HepG2 (cell line): ENCODE data around the gene KLF3. TPM values are rescaled to one million over a fixed set of nuclear protein-coding genes. Genes with fewer than 3 reads are reported as not detected.

ENCODE experiments used
- ATAC-seq: fragments of 200-7000 bp; cut with Tn5 transposase; 3 replicates; pipeline ENCODE4 v1.9.1; 2020; ENCODE audit warnings: mild to moderate bottlenecking, moderate library complexity
- BruUV-seq: library from RNA; stranded (reverse); fragments of 400-500 nt; replicated peaks from 2 replicates; lab custom pipeline; 2021; lab: Mats Ljungman, UMichigan
- CTCF ChIA-PET: fragments of 300-600 bp; formaldehyde crosslinking; extraction: SDS; loops from one replicate; lab custom pipeline; 2021; ENCODE audit warnings: low total read pairs, inconsistent platforms, low intra/inter-chr PET ratio; lab: Yijun Ruan, JAX
- POLR2A ChIA-PET: fragments of 350-600 bp; sonication (Branson Sonifier 250); formaldehyde crosslinking; loops from one replicate; lab custom pipeline; 2020; ENCODE audit warnings: antibody characterized with exemption, inconsistent platforms; lab: Yijun Ruan, JAX
- DNase-seq: peaks from one replicate; pipeline ENCODE4 v3.0.0-alpha.2; 2015; ENCODE audit warnings: low spot score
- FAIRE-seq: peaks from 3 replicates; lab custom pipeline; 2011; peaks lifted over from hg19 to GRCh38; lab: Jason Lieb, UNC
- H2AFZ ChIP-seq: one replicate; pipeline ENCODE4 v1.6.1; 2011; ENCODE audit warnings: low read length, inconsistent platforms
- H3K27ac ChIP-seq: fragments of 300-600 bp; 3 replicates; pipeline ENCODE4 v1.8.0; 2011; ENCODE audit warnings: mixed run types, mild to moderate bottlenecking, mixed read lengths, low read length, inconsistent platforms; ENCODE audit not compliant: insufficient read depth; ENCODE audit errors: extremely low read length
- H3K27me3 ChIP-seq, 2 experiments: fragments of 200-600 bp in 1 of 2; 2 replicates in 1 of 2; 3 replicates in 1 of 2; pipeline versions ENCODE4 v1.6.0 to v1.8.0; 2011; ENCODE audit warnings: low read length in 2 of 2, mild to moderate bottlenecking in 2 of 2, moderate library complexity in 2 of 2, inconsistent platforms in 1 of 2; ENCODE audit not compliant: insufficient read depth in 2 of 2, control insufficient read depth in 1 of 2
- H3K36me3 ChIP-seq, 2 experiments: fragments of 200-600 bp in 1 of 2; replicated peaks in 1 of 2; 2 replicates in 1 of 2; 3 replicates in 1 of 2; pipeline versions ENCODE4 v1.5.1 to v1.8.0; 2011; ENCODE audit warnings: low read length in 2 of 2, inconsistent platforms in 1 of 2; ENCODE audit not compliant: insufficient read depth in 2 of 2, control insufficient read depth in 1 of 2
- H3K4me1 ChIP-seq: 2 replicates; pipeline ENCODE4 v1.5.1; 2012; ENCODE audit warnings: low read length, inconsistent platforms; ENCODE audit not compliant: insufficient read depth
- H3K4me2 ChIP-seq: 2 replicates; pipeline ENCODE4 v1.6.0; 2011; ENCODE audit warnings: low read depth, low read length, inconsistent platforms
- H3K4me3 ChIP-seq, 3 experiments: fragments of 200-600 bp in 1 of 3; sonication (generic), shearing (Covaris generic) in 1 of 3; replicated peaks in 1 of 3; 2 replicates each; pipeline ENCODE4 v1.5.1; 2011 to 2016; ENCODE audit warnings: low read length in 3 of 3, inconsistent platforms in 2 of 3, low read depth in 2 of 3, mild to moderate bottlenecking in 2 of 3, control low read depth in 1 of 3, mixed read lengths in 1 of 3; ENCODE audit not compliant: insufficient read depth in 1 of 3
- H3K79me2 ChIP-seq: one replicate; pipeline ENCODE4 v1.6.1; 2011; ENCODE audit warnings: low read length, inconsistent platforms; ENCODE audit not compliant: insufficient read depth
- H3K9ac ChIP-seq: 2 replicates; pipeline ENCODE4 v1.6.0; 2011; ENCODE audit warnings: mild to moderate bottlenecking, low read depth, low read length, inconsistent platforms; ENCODE audit not compliant: insufficient read depth
- H3K9me3 ChIP-seq: 2 replicates; pipeline ENCODE4 v1.5.1; 2012; ENCODE audit warnings: mild to moderate bottlenecking, low read length
- H4K20me1 ChIP-seq: 2 replicates; pipeline ENCODE4 v1.6.0; 2011; ENCODE audit warnings: inconsistent platforms, mild to moderate bottlenecking, low read length, moderate library complexity; ENCODE audit not compliant: insufficient read depth
- IKZF4 ChIP-seq: sonication (generic); formaldehyde crosslinking; IDR thresholded peaks from 2 replicates; pipeline ENCODE4 v1.5.1; 2020; ENCODE audit warnings: borderline replicate concordance, mild to moderate bottlenecking, low read depth, missing genetic modification reagents; ENCODE audit errors: not compliant biosample characterization
- KMT2B ChIP-seq: IDR thresholded peaks from 2 replicates; pipeline ENCODE4 v1.6.1; 2016; ENCODE audit warnings: missing genetic modification reagents, missing compliant biosample characterization
- MAFG ChIP-seq: sonication (generic); formaldehyde crosslinking; IDR thresholded peaks from 2 replicates; pipeline ENCODE4 v1.5.1; 2020; ENCODE audit warnings: mild to moderate bottlenecking, missing genetic modification reagents
- POLR2AphosphoS2 ChIP-seq: IDR thresholded peaks from 2 replicates; pipeline ENCODE4 v1.6.1; 2011; ENCODE audit warnings: low read depth, low read length, improper control_type of control experiment
- RARG ChIP-seq: sonication (generic); formaldehyde crosslinking; IDR thresholded peaks from 2 replicates; pipeline ENCODE4 v1.4.0; 2020; ENCODE audit warnings: low read depth, mild to moderate bottlenecking, missing genetic modification reagents
- SCMH1 ChIP-seq: sonication (generic); formaldehyde crosslinking; IDR thresholded peaks from 2 replicates; pipeline ENCODE4 v1.9.0; 2021; ENCODE audit warnings: missing genetic modification reagents, mild to moderate bottlenecking, borderline replicate concordance
- ZKSCAN5 ChIP-seq: sonication (generic); formaldehyde crosslinking; IDR thresholded peaks from 2 replicates; pipeline ENCODE4 v1.5.1; 2020; ENCODE audit warnings: mild to moderate bottlenecking, missing genetic modification reagents
- WGBS: methylation state at CpG from one replicate; pipeline ENCODE4 v1.1.6; 2017; ENCODE audit warnings: low lambda C conversion rate; 5-methylcytosine and 5-hydroxymethylcytosine counted together
- in situ Hi-C: cut with HindIII; loops from 2 replicates; pipeline ENCODE4 v1.10.0; 2017; ENCODE audit warnings: low pct_unique_long_range_greater_than_20kb; ENCODE audit not compliant: extremely low pct_ligation_motif_present
- intact Hi-C: fragments of 100-400 bp; cut with micrococcal nuclease; formaldehyde crosslinking; loops from one replicate; pipeline ENCODE4 v1.10.0; 2022; ENCODE audit not compliant: unreplicated experiment
- polyA plus RNA-seq, 8 experiments: library from polyadenylated mRNA; depleted of rRNA in 3 of 8; stranded (reverse) in 7 of 8; unstranded in 1 of 8; fragments of >200 nt; fragmentation: Illumina TruSeq in 4 of 8; extraction: Trizol in 4 of 8; gene quantifications; 2 replicates each; pipeline versions ENCODE4 v1.2.1 to v1.2.3, GENCODE V29; 2011 to 2016; ENCODE audit warnings: low read depth in 4 of 8, missing spikeins in 1 of 8, mixed read lengths in 1 of 8; ENCODE audit not compliant: insufficient read depth in 1 of 8
- total RNA-seq, 5 experiments: library from RNA; depleted of rRNA; stranded (reverse); fragments of >200 nt; fragmentation: Illumina TruSeq; extraction: Trizol; gene quantifications; 2 replicates each; pipeline ENCODE4 v1.2.3, GENCODE V29; 2016; ENCODE audit warnings: low read depth in 1 of 5
- TF ChIP-seq, protein P1 (sequence below): sonication (generic); formaldehyde crosslinking; IDR thresholded peaks from 2 replicates; pipeline ENCODE4 v1.4.0; 2020; ENCODE audit warnings: missing genetic modification reagents
- TF ChIP-seq, protein P2 (sequence below): sonication (generic); formaldehyde crosslinking; conservative IDR thresholded peaks from 2 replicates; pipeline ENCODE4 v1.4.0; 2020; ENCODE audit warnings: mild to moderate bottlenecking, missing genetic modification reagents, moderate library complexity
- TF ChIP-seq, protein P3 (sequence below): sonication (generic); formaldehyde crosslinking; IDR thresholded peaks from 2 replicates; pipeline ENCODE4 v1.8.1; 2023; ENCODE audit warnings: mild to moderate bottlenecking, moderate library complexity, missing genetic modification reagents
- TF ChIP-seq, protein P4 (sequence below): sonication (generic); formaldehyde crosslinking; IDR thresholded peaks from 2 replicates; pipeline ENCODE4 v1.4.0; 2020; ENCODE audit warnings: mild to moderate bottlenecking, missing genetic modification reagents
- TF ChIP-seq, protein P5 (sequence below): IDR thresholded peaks from 2 replicates; pipeline ENCODE4 v1.6.1; 2016; ENCODE audit warnings: low read depth

Gene KLF3
- total and polyA plus RNA-seq, 2 of the 13 experiments (the other 11 are each of a cell fraction or from before 2014, with no cell fraction given) = 29.1 to 37.8 TPM

DNA sequence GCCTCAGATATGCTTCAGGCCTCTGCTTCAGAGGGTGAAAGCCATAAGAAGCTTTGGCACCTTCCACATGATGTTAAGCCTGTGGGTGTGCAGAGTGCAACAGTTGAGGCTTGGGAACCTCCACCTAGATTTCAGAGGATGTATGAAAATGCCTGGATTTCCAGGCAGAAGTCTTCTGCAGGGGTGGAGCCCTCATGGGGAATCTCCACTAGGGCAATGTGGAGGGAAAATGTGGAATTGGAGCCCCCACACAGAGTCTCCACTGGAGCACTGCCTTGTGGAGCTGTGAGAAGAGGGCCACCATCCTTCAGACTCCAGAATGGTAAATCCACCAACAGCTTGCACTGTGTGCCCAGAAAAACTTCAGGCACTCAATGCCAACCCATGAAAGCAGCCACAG lies 83.6 kb downstream of the KLF3 start (continued):
- TF ChIP-seq RARG (CRISPR knock-in tag) (no peak), ZKSCAN5 (CRISPR knock-in tag) (no peak), KMT2B (CRISPR knock-in tag) (no peak), MAFG (CRISPR knock-in tag) (no peak), POLR2AphosphoS2 (no peak)
- TF ChIP-seq, protein P1, sequence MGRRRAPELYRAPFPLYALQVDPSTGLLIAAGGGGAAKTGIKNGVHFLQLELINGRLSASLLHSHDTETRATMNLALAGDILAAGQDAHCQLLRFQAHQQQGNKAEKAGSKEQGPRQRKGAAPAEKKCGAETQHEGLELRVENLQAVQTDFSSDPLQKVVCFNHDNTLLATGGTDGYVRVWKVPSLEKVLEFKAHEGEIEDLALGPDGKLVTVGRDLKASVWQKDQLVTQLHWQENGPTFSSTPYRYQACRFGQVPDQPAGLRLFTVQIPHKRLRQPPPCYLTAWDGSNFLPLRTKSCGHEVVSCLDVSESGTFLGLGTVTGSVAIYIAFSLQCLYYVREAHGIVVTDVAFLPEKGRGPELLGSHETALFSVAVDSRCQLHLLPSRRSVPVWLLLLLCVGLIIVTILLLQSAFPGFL (CRISPR knock-in tag) = no peak
- TF ChIP-seq, protein P2, sequence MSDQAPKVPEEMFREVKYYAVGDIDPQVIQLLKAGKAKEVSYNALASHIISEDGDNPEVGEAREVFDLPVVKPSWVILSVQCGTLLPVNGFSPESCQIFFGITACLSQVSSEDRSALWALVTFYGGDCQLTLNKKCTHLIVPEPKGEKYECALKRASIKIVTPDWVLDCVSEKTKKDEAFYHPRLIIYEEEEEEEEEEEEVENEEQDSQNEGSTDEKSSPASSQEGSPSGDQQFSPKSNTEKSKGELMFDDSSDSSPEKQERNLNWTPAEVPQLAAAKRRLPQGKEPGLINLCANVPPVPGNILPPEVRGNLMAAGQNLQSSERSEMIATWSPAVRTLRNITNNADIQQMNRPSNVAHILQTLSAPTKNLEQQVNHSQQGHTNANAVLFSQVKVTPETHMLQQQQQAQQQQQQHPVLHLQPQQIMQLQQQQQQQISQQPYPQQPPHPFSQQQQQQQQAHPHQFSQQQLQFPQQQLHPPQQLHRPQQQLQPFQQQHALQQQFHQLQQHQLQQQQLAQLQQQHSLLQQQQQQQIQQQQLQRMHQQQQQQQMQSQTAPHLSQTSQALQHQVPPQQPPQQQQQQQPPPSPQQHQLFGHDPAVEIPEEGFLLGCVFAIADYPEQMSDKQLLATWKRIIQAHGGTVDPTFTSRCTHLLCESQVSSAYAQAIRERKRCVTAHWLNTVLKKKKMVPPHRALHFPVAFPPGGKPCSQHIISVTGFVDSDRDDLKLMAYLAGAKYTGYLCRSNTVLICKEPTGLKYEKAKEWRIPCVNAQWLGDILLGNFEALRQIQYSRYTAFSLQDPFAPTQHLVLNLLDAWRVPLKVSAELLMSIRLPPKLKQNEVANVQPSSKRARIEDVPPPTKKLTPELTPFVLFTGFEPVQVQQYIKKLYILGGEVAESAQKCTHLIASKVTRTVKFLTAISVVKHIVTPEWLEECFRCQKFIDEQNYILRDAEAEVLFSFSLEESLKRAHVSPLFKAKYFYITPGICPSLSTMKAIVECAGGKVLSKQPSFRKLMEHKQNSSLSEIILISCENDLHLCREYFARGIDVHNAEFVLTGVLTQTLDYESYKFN (CRISPR knock-in tag) = no peak
- TF ChIP-seq, protein P3, sequence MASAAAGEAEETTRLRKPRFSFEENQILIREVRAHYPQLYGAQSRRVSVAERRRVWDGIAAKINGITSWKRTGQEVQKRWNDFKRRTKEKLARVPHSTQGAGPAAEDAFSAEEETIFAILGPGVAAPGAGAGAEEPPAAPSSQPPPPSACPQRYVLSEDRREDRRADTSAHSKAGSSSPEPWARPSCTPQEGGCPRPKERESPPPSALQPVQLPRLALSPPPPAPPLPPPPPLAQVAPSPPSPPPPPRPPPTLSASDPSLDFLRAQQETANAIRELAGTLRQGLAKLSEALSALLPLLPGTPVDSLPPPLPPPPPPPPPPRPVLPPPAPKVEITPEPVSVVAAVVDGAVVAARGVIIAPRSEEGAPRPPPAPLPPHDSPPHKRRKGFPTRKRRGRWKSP = no peak

DNA sequence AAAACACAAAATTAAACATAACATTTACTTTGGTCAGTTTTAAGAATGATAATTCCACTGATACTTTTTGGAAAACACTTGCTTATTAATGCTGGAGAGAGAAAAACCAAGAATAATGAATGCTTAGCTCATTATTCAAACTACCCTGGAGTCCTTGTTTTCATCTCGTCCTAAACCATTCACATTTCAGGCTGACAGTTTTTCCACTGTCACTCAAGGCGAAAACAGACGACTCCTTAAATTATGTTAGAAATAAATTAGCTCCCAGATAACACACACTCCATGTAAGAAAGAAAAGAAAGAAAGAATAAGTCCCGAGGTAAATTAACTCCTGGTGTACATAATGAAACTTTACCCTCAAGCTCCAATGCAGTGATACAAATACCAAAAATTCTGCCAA lies 85.3 kb downstream of the KLF3 start:
- no TSS peak for BruUV-seq
- Histone ChIP-seq H3K4me3 (no peak overlapping the region), H2AFZ (no peak overlapping the region), H3K4me1 (peaks cover 27% of the 10 kb centered on the region), H3K4me2 (no peak overlapping the region), H3K36me3 (no peaks in the 10 kb centered on the region), H4K20me1 (no peaks in the 10 kb centered on the region), H3K9me3 (peaks cover 16% of the 10 kb centered on the region), H3K9ac (no peak overlapping the region), H3K27ac (no peak overlapping the region)
- ATAC-seq = no peak
- no peak for FAIRE-seq
- intact Hi-C loops = no loop called here
- in situ Hi-C loops = no loop called here
- POLR2A ChIA-PET = no interaction called here
- TF ChIP-seq SCMH1 (no peak), IKZF4 (CRISPR knock-in tag) (no peak)
- TF ChIP-seq, protein P4, sequence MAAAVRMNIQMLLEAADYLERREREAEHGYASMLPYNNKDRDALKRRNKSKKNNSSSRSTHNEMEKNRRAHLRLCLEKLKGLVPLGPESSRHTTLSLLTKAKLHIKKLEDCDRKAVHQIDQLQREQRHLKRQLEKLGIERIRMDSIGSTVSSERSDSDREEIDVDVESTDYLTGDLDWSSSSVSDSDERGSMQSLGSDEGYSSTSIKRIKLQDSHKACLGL (CRISPR knock-in tag) = no peak
- TF ChIP-seq, protein P5, sequence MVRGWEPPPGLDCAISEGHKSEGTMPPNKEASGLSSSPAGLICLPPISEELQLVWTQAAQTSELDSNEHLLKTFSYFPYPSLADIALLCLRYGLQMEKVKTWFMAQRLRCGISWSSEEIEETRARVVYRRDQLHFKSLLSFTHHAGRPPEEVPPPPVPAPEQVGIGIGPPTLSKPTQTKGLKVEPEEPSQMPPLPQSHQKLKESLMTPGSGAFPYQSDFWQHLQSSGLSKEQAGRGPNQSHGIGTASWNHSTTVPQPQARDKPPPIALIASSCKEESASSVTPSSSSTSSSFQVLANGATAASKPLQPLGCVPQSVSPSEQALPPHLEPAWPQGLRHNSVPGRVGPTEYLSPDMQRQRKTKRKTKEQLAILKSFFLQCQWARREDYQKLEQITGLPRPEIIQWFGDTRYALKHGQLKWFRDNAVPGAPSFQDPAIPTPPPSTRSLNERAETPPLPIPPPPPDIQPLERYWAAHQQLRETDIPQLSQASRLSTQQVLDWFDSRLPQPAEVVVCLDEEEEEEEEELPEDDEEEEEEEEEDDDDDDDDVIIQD = no peak
- TF ChIP-seq, all 625 proteins: peak for 0
- no peaks in the 10 kb centered on the region for H3K27me3 ChIP-seq
- H3K79me2 ChIP-seq = no peaks in the 10 kb centered on the region
- DNase-seq = no peak
- CTCF ChIA-PET = no interaction called here
- 5% methylated on average over 4 of the region's 4 CpGs for WGBS
